HFF-Myc (cell line): Measurements from ENCODE around the gene LRRC47.

ENCODE experiments used
- DNase-seq: peaks from one replicate; pipeline ENCODE4 v3.0.0-alpha.2; 2011; ENCODE audit warnings: low read depth; ENCODE audit errors: extremely low read depth
- H3K4me3 ChIP-seq: replicated peaks from 2 replicates; pipeline ENCODE4 v1.5.1; 2011; ENCODE audit warnings: low read depth, mild to moderate bottlenecking, control low read depth, low read length
- CTCF ChIP-seq: IDR thresholded peaks from 2 replicates; pipeline ENCODE4 v1.5.1; 2012; ENCODE audit warnings: mild to moderate bottlenecking, low read depth, low read length, control low read depth; ENCODE audit errors: missing control alignments

The LRRC47 gene

GRCh38 chr1:3775490-3776230 is 20.6 kb downstream of the LRRC47 start:
- H3K4me3 ChIP-seq: no peak overlapping the region
- peak; percentile 27 for TF ChIP-seq CTCF
- no peak for DNase-seq

DNA sequence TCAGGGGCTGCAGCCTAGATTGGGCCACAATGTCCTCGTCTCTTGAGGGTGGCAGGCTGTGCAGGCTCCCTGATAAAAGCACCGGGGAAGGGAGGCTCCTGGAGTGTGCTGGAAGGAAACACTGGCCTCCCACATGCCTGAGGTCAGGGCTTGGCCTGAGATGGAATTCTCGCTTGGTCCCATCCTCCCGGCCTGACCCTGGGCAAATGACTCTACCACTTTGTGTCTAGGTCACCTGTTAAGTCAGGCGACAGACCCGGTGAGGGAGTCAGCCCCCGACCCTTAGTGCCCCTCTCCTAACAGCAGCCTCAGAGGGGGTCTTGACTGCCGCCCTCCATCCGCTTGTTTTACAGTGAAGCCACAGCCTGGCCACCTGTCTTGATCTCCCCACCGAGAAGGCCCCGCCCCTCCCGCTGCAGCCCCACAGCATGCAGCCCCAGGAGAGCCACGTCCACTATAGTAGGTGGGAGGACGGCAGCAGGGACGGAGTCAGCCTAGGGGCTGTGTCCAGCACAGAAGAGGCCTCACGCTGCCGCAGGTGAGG is 21.3 kb downstream of the LRRC47 start:
- no peak overlapping the region for H3K4me3 ChIP-seq
- no peak for DNase-seq
- no peak for TF ChIP-seq CTCF

GRCh38 chr1:3774276-3774945 is 21.9 kb downstream of the LRRC47 start:
- H3K4me3 ChIP-seq: no peak overlapping the region
- TF ChIP-seq CTCF: no peak
- DNase-seq: no peak

DNA sequence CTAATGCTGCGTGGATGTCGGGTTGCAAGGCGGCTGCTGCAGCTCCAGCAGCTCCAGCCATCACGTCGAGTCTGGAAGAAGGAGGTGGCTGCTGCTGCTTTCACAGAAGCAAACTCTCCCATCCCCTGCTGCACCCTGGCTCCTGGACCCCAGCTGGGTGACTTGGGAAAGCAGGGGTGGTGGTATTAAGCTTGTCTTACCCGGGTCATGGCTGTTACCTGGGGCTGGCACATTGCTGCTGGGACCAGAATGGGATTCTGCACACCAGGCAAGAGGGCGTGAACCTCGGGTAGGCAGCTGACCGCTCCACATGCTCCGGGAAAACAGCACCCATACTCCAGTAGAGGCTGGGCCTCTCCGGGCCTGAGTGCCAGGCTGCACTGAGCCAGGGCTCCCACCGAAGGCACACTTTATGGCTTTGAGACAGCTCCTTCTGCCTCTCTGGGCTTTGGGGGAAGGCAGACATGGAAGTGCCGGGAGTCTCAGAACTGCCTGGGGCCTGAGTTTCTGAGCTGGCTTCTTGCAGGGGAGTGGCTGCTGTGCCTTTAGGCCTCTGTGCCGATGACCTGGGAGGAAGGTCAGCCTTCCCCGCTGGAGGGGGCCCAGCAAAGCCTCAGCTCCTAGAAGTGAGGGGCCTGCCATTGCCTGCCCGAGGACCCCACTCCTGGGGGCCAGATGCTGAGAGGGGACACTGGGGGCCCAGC is 22.6 kb downstream of the LRRC47 start:
- no peak for TF ChIP-seq CTCF
- no peak overlapping the region for H3K4me3 ChIP-seq
- DNase-seq: no peak

DNA sequence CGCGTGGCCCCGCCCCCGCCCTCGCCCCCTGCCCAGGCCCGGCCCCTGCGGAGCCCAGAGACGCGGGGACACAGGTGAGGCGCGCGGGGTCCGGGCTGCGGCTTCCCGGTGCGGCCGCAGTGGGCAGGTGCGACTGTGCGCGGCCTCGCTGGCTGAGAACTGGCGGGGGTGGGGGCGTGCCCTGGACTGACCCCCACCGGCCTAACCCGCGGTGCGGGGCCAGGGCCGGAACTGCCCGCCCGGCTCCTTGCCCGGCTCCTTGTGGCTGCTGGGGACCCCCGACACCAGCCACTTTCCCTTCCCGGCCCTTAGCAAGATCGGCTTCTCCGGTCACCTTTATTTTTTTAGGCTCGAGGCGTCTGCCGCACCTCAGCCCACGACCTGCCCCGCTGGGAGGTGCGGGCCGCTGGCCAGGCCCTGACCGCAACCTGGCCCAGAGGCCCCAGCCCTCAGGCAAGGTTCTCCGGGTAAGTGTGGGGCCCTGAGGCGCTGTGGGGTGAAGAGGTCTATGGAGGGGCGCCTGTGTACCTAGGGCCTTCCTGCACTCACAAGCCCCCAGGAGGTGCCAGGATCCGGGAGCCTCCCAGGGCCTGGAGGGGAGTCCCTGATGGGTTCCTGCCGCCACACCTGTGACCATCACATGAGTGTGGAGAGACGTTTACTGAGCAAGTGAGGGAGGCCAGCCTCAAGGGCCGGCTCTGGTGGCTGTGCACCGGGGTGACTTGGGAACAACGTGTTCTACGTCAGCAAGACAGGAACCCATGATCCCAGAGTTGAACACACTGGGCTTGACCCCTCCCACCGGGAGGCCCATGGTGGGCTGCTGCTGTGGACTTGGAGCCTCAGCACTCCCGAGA is 23.4 kb downstream of the LRRC47 start, which contains the start of gene SMIM1:
Gene SMIM1 (plus strand): TSS at position 35 of the 857 bp plus-strand sequence. CDS start 2,625 bp downstream, outside the sequence.
- TF ChIP-seq CTCF: no peak
- DNase-seq: no peak
- H3K4me3 ChIP-seq: peak within 1 kb of the TSS; percentile 50
